ENCODE data around the gene FUT3.

Gene FUT3

DNA sequence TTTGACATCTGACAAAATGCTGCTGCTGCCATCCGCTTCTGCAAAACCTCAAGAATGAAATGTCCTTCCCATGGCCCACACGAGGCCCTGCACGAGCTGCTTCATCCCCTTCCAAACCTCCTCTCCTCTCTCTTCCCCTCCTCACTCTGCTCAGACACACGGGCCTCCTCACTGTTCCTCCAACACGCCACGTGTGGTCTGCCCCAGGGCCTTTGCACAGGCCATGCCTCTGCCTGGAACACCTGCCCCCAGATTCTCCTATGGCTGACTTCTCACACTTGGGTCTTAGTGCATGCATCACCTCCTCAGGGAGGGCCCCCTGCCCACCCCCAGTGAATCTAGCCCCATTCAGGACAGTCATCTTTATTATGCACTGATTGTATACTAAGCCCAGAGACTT lies 30.5 kb downstream of the FUT3 start:
- H3K27me3 ChIP-seq (ENCODE audit: insufficient read depth, low read depth), result 0 out of 2 replicates have a peak, but pooled peaks cover 2% of the 10 kb centered on the region
- no peaks in the 10 kb centered on the region for H3K79me2 ChIP-seq (ENCODE audit: insufficient read depth, low read depth)
- no peak overlapping the region for H3K27ac ChIP-seq
- no peaks in the 10 kb centered on the region for H4K20me1 ChIP-seq (ENCODE audit: insufficient read depth)
- H3K36me3 ChIP-seq (ENCODE audit: insufficient read depth), result no peaks in the 10 kb centered on the region
- H2AFZ ChIP-seq (ENCODE audit: low read depth), result no peak overlapping the region
- no peak for TF ChIP-seq CTCF (conservative IDR thresholded peaks at IDR 0.05; ENCODE audit: low read depth, low read length)
- no peak overlapping the region for H3K9ac ChIP-seq
- H3K4me3 ChIP-seq (IDR thresholded peaks at IDR 0.05; ENCODE audit: insufficient read depth, low read depth, low read length), result no peak overlapping the region
- H3K4me2 ChIP-seq, result no peak overlapping the region
- H3K4me1 ChIP-seq (ENCODE audit: low read depth, poor library complexity, severe bottlenecking), result no peaks in the 10 kb centered on the region

DNA sequence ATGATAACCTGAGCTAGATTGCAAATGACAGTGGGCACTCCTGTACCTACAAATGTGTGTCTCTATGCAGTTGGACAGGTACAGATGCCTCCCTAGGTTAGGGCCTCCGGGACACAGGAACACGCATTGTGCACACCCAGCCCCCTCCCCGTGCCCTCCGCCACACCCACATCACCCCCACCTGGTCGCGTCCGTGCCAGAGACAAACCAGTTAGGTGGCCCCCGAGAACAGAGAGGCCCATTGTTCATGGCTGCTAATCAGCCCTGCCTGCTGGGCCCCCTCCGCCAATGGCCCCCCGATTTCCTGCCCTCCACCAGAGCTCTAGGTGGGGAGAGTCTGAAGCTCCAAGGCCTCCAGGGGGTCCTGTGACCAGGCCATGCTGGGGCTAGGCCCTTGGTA lies 32.7 kb downstream of the FUT3 start:
- no peak overlapping the region for H3K4me2 ChIP-seq
- H3K4me3 ChIP-seq (IDR thresholded peaks at IDR 0.05; ENCODE audit: insufficient read depth, low read depth, low read length), result no peak overlapping the region
- H3K79me2 ChIP-seq (ENCODE audit: insufficient read depth, low read depth), result no peaks in the 10 kb centered on the region
- H2AFZ ChIP-seq (ENCODE audit: low read depth), result no peak overlapping the region
- TF ChIP-seq CTCF (conservative IDR thresholded peaks at IDR 0.05; ENCODE audit: low read depth, low read length), result no peak
- H3K36me3 ChIP-seq (ENCODE audit: insufficient read depth), result no peaks in the 10 kb centered on the region
- H3K27ac ChIP-seq, result no peak overlapping the region
- peaks cover 2% of the 10 kb centered on the region; the same call in 1 of the 2 replicates for H3K27me3 ChIP-seq (ENCODE audit: insufficient read depth, low read depth)
- no peaks in the 10 kb centered on the region for H3K4me1 ChIP-seq (ENCODE audit: low read depth, poor library complexity, severe bottlenecking)
- no peaks in the 10 kb centered on the region for H4K20me1 ChIP-seq (ENCODE audit: insufficient read depth)
- H3K9ac ChIP-seq, result no peak overlapping the region

DNA sequence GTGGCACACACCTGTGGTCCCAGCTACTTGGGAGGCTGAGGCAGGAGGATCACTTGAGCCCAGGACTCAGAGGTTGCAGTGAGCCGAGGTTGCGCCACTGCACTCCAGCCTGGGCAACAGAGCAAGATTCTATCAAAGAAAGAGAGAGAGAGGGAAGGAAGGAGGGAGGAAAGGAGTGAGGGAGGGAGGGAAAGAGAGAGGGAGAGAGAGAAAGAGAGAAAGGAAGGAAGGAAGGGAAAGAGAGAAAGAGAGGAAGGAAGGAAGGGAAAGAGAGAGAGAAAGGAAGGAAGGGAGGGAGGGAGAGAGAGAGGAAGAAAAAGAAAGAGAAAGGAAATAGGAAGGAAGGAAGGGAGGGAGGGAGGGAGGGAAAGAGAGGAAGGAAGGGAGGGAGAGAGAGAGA lies 34.0 kb downstream of the FUT3 start:
- H3K79me2 ChIP-seq (ENCODE audit: insufficient read depth, low read depth), result no peaks in the 10 kb centered on the region
- no peak for TF ChIP-seq CTCF (conservative IDR thresholded peaks at IDR 0.05; ENCODE audit: low read depth, low read length)
- H3K36me3 ChIP-seq (ENCODE audit: insufficient read depth), result no peaks in the 10 kb centered on the region
- no peak overlapping the region for H3K4me2 ChIP-seq
- no peak overlapping the region for H2AFZ ChIP-seq (ENCODE audit: low read depth)
- peaks cover 2% of the 10 kb centered on the region; the same call in 1 of the 2 replicates for H3K27me3 ChIP-seq (ENCODE audit: insufficient read depth, low read depth)
- no peaks in the 10 kb centered on the region for H4K20me1 ChIP-seq (ENCODE audit: insufficient read depth)
- H3K27ac ChIP-seq, result no peak overlapping the region
- H3K4me1 ChIP-seq (ENCODE audit: low read depth, poor library complexity, severe bottlenecking), result no peaks in the 10 kb centered on the region
- no peak overlapping the region for H3K4me3 ChIP-seq (IDR thresholded peaks at IDR 0.05; ENCODE audit: insufficient read depth, low read depth, low read length)
- H3K9ac ChIP-seq, result no peak overlapping the region

GRCh38 chr19:5814852-5815246 lies 36.4 kb downstream of the FUT3 start:
- H3K4me3 ChIP-seq (IDR thresholded peaks at IDR 0.05; ENCODE audit: insufficient read depth, low read depth, low read length), result no peak overlapping the region
- H3K36me3 ChIP-seq (ENCODE audit: insufficient read depth), result no peaks in the 10 kb centered on the region
- H3K27ac ChIP-seq, result no peak overlapping the region
- H3K4me1 ChIP-seq (ENCODE audit: low read depth, poor library complexity, severe bottlenecking), result no peaks in the 10 kb centered on the region
- H4K20me1 ChIP-seq (ENCODE audit: insufficient read depth), result no peaks in the 10 kb centered on the region
- H3K27me3 ChIP-seq (ENCODE audit: insufficient read depth, low read depth), result peaks cover 2% of the 10 kb centered on the region; the same call in 1 of the 2 replicates
- H3K9ac ChIP-seq, result no peak overlapping the region
- H2AFZ ChIP-seq (ENCODE audit: low read depth), result no peak overlapping the region
- H3K79me2 ChIP-seq (ENCODE audit: insufficient read depth, low read depth), result no peaks in the 10 kb centered on the region
- H3K4me2 ChIP-seq, result no peak overlapping the region
- no peak for TF ChIP-seq CTCF (conservative IDR thresholded peaks at IDR 0.05; ENCODE audit: low read depth, low read length)
